ENCODE measurements around the gene KHK.

DNA sequence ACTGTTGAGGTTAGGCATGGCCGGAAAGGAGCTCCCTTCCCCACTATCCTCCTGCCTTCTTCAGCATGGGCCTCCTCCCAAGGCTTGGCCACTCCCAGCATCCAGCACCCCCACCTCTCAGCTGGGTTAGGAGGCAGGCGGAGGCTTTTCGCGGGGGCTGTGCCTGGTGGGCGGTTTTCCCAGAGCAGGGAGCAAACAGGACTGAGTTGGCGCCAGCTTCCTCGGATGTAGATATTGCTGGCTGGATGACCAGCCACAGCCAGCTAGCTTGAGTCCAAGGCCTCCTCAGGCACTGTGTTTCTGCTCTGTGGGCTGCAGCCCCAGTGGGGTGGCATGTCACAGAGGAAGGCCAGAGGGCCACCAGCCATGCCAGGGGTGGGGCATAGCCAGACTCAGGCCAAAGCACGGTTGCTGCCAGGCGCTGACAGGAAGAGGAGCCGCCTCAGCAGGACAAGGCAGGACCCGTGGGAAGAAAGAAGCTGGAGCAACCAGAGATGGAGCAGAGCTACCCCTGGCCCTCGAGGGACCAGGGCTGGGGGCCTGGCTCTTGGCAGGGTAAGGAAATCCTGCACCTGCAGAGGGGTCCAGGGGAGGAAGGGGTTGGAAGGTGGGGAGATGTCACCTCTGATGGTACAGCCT, 62.3 kb downstream of the KHK start, which contains the start of gene TCF23:
- TF ChIP-seq TAF1 (IDR thresholded peaks at IDR 0.05; ENCODE audit: low read depth): no peak
- TF ChIP-seq EGR1 (IDR thresholded peaks at IDR 0.05): no peak
- no peak for TF ChIP-seq CREB1 (IDR thresholded peaks at IDR 0.05; ENCODE audit: low read depth)
- TF ChIP-seq, protein P1, sequence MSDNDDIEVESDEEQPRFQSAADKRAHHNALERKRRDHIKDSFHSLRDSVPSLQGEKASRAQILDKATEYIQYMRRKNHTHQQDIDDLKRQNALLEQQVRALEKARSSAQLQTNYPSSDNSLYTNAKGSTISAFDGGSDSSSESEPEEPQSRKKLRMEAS (IDR thresholded peaks at IDR 0.05): no peak
- no peak for TF ChIP-seq EP300 (IDR thresholded peaks at IDR 0.05; ENCODE audit: borderline replicate concordance)
- TF ChIP-seq, protein P2, sequence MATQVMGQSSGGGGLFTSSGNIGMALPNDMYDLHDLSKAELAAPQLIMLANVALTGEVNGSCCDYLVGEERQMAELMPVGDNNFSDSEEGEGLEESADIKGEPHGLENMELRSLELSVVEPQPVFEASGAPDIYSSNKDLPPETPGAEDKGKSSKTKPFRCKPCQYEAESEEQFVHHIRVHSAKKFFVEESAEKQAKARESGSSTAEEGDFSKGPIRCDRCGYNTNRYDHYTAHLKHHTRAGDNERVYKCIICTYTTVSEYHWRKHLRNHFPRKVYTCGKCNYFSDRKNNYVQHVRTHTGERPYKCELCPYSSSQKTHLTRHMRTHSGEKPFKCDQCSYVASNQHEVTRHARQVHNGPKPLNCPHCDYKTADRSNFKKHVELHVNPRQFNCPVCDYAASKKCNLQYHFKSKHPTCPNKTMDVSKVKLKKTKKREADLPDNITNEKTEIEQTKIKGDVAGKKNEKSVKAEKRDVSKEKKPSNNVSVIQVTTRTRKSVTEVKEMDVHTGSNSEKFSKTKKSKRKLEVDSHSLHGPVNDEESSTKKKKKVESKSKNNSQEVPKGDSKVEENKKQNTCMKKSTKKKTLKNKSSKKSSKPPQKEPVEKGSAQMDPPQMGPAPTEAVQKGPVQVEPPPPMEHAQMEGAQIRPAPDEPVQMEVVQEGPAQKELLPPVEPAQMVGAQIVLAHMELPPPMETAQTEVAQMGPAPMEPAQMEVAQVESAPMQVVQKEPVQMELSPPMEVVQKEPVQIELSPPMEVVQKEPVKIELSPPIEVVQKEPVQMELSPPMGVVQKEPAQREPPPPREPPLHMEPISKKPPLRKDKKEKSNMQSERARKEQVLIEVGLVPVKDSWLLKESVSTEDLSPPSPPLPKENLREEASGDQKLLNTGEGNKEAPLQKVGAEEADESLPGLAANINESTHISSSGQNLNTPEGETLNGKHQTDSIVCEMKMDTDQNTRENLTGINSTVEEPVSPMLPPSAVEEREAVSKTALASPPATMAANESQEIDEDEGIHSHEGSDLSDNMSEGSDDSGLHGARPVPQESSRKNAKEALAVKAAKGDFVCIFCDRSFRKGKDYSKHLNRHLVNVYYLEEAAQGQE (IDR thresholded peaks at IDR 0.05; ENCODE audit: low read depth): no peak
- TF ChIP-seq YY1 (IDR thresholded peaks at IDR 0.05; ENCODE audit: low read depth): no peak
- TF ChIP-seq TCF12 (IDR thresholded peaks at IDR 0.05; ENCODE audit: low read depth): no peak
- no peak for TF ChIP-seq ZBTB7A (IDR thresholded peaks at IDR 0.05; ENCODE audit: low read depth)
- no peak for TF ChIP-seq FOXM1 (IDR thresholded peaks at IDR 0.05; ENCODE audit: borderline replicate concordance, low read depth)
- no peak for TF ChIP-seq RAD21 (IDR thresholded peaks at IDR 0.05; ENCODE audit: low read depth)
- no peak for TF ChIP-seq NFIC (IDR thresholded peaks at IDR 0.05)
